Stimulated activated naive CD4-positive, alpha-beta T cell (primary cell): Measurements from ENCODE around the gene CHCHD6.

Experiments used
- DNase-seq, 6 experiments: peaks; one replicate each; lab custom pipeline; 2025; lab: John Stamatoyannopoulos, UW

Gene CHCHD6

DNA sequence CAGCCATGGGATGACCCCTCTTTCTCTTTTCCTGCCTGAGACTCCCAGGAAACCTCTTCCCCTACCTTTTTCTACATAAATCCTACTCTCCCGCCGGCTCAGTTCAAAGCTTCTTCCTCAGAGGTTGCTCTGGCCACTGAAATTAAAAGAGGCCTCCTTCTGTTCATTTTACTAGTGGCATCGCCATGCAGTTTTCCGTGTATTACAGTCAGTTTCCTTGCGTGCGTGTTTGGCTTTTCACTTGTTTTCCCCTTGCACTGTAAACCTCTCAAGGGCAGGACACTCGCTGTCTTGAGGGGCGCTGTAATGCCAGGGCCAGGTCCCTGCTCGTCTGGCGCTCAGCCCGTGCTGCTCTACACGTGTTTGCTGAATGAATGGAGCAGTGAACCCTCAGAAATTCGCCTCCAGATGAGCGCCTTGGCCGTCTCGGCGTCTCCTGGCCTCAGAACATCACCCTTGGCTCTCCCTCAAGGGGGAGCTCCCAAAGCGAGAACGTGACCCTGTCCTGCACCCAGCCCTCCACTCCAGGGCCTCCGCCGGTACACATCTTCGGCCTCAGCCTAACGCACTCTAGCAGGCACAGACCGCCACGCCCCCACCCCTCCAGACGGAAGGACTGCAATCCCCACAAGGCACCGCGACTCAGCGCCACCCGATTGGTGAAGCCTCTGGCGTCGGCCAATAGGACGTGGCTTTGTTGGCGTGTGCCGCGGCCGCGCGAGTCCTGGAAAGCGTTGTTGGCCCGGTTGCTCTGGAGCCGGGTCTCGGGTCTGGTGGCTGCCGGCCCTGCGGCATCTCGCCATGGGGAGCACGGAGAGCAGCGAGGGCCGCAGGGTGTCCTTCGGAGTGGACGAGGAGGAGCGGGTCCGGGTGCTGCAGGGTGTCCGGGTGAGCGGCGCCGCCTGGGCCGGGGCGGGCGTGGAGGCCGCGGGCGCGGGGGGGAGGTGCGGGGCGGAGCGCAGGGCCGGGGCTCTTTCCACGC, at the start of gene CHCHD6:
CHCHD6 (plus strand) TSS at position 729 of the 982 bp plus-strand sequence; CDS start at position 802, 73 bp downstream.
- DNase-seq: peak; percentile 90 to 98 (median 96)

DNA sequence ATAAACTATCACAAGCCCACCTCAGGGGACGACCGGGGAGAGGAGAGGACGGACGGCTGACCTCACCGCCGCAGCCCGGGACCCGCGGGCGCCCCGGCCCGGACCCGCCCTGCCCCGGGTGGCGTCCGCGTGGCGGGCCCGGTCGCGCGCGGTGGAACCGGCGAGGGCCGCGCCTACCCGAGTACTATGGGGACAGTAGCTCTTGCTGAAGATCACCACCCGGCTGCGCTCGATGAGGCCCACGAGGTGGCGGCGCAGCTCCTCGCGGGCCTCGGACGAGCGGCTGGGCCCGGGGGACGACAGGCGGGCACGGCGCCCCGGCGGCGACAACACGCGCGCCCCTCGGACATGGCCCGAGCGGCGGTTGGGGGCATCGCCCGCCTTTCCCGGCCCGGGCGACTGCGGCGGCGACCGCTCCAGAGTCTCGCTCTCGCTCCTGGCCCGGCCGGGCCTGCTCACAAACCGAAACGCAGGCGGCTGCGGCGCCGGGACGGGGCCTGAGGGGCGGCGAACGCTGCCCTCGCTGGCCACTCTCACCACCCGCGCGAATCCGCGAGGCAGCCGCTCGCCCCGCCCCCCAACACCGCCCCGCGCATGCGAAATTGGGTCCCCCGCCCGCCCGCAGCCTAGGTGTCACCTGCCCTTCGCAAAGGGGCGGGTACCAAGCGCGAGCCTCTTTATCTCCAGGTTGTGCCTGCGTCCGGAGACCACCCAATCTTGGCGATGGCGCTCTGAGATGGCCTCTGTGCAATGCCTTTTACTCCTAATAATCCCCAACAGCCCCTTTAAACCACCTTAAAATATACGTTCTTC, 49.3 kb upstream of the CHCHD6 start, which contains the start of gene TXNRD3:
TXNRD3 (minus strand) TSS at position 554 of the 813 bp plus-strand sequence.
- DNase-seq: peak; percentile 57 to 74 (median 72)

DNA sequence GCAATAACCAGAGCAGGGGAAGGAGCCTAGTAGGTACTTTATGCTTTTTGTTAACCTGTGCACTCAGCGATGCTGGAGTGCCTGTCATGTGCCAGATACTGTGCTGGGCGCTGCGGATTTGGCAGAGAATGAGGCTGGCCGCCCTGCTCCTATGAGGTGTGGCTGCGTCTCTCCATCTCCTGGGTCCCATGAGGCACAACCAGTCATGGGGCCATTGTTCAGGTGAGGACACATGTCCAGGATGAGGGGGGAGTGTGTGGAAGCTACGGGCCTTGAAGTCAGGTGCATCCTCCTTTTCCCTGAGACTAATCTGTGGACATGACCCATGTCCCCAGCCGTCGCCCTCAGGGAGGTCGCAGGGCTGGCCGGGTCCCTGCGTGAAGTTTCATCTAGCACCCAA, 48.2 kb upstream of the CHCHD6 start:
- no peak for DNase-seq

- DNase-seq: no peak
Observed at GRCh38 chr3:126656371-126657134, 47.5 kb upstream of the CHCHD6 start.

DNA sequence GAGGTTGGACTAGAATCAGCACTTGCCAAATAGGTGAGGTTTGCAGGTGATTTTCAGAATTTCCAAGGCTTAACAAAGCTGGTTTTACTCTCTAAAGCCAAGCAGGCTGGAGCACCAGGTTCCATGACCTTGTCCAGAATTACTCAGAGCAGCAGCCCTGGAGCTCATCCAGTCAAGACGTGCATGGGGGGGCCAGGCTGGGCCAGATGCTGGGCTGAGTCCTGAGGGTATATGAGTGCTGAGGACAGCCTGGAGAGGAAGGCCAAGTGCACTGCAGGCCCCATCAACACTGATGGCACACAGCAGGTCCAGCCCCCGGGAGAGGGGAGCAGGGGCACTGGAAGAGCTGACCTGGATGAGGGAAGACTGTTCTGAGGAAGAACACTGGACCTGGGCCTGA, 46.1 kb upstream of the CHCHD6 start:
- no peak for DNase-seq

DNA sequence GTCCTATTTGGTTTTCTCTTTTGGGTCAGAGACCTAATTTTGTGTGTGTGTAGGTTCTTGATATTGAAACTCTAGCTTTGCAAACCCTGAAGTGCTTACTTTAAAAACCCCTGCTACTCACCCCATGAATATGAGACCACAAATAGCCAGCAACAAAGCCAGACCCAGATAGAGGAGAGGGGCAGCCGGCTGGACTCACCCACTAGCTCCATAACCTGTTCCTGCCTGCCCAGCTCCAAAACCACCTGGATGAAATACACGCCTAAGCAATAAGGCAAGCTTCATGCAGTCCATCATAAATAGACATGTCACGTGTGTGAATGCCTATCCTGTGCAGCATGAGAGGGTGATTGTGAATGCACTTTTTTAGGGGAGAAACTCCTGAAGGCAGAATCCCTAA, 45.5 kb upstream of the CHCHD6 start:
- DNase-seq: no peak

DNA sequence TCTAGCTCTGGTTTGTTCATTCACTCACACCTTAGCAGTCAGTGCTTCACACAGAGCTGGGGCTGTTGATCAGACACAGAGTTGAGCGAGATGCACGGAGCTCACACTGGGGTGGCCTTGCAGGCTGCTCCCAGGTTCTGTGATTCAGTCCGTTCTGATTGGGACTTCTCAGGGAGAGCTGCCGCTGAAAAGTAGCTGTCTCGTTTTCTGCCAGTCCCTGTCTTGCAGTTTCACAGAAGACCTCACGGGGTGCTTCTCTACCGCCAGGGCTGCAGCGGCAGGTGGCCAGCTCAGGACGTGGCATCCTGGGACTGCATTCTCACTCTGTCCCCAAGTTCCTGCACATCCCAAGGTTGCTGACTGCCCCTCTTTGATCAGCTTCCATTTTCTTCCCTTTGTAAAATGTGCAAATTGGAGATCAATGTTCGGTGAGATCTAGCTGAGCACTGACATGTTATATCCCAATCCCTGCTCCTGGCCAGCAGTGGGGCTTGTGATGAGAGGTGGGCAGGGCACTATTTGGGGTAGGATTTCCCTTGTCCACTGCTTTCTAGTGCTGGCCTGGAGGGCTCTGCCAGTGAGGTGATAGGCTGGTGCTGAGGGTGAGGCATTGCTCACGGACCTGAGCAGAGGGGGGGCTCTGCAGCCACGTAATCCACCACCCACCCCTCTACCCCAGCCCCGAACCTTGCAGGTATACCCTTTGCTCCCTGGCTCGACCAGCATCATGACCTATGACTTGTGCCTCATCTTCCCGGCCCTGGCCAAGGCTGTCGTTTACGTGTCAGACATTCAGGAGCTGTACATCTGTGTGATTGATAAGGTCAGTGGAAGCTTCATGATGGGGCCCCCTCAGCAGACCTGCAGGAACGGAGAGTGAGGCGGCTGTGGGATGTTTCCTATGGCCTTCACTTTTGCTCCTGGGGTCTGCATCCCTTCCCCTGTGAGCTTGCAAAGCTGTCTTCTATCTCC, 43.8 kb upstream of the CHCHD6 start:
- no peak for DNase-seq

GRCh38 chr3:126661532-126662364, 42.3 kb upstream of the CHCHD6 start:
- no peak for DNase-seq

DNA sequence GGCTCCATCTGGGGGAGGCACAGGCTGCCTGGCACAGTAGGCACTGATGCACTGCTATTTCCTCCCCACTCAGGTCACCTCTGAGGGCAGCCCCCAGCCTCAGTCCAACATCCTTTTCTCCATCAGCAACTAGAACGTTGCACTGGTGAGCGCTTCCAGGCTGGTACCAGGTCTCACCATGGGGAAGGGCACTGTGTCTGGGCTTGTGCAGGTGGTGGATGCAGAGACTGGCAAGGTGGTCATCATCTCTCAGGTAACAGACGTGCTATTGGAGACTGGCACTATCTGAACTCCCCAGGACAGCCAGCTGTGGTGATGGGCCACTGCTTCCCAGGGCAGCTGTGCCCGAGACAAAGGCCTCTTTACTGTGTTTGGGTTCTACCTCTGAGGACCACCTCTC, 40.8 kb upstream of the CHCHD6 start:
- DNase-seq: no peak

DNA sequence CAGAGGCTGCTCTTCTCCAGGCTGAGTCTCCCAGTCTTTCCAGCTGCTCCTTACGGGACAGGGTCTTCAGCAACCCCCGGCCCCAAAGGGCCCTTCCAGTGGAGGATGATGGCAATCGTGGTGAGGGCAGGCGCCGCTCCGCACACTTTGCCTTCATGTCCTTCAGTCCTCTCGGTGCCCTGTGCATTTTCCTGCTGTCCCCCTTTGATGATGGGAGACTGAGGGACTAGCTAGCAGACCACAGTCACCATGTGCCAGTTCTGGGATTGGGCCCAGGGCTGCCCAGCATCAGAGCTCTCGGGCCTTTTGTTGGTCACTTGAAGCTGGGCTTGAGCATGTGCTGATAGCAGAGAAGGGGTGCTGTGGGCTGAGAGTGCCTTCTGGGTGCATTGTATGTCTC, 40.3 kb upstream of the CHCHD6 start:
- DNase-seq: no peak

GRCh38 chr3:126664591-126665214, 39.3 kb upstream of the CHCHD6 start:
- DNase-seq: no peak

DNA sequence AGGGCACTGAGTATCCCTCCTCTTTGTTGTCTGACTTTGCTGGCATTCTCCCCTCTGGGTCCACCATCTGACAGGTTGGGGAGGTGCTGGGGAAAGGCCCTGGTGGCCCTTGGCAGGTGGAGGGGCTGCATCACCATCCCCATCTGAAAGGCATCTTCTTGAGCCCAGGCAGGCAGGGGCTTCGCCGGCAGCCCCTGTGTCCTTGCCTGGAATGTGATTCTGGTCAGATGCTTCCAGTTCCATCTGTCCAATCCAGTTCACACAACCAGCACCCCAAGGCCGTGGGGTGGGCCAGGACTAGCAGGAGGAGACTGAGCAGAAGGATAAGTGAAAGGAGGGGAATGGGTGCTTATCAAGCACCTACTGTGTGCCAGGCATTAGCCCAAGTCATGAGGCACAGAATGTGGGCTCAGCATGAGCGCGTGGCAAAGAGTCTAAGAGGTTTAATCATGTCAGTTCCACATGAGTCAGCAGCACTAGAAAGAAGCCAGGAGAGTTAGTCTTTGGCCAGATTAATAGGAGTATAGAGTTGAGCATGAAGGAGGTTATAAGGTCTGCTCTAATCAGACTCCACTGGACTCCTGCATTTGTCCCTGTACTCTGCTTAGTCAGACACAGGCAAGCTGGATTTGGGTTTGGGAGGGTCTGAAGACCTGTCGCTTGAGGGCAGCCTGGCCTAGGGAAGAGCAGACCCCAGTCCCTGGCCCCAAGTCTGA, 38.7 kb upstream of the CHCHD6 start:
- no peak for DNase-seq

DNA sequence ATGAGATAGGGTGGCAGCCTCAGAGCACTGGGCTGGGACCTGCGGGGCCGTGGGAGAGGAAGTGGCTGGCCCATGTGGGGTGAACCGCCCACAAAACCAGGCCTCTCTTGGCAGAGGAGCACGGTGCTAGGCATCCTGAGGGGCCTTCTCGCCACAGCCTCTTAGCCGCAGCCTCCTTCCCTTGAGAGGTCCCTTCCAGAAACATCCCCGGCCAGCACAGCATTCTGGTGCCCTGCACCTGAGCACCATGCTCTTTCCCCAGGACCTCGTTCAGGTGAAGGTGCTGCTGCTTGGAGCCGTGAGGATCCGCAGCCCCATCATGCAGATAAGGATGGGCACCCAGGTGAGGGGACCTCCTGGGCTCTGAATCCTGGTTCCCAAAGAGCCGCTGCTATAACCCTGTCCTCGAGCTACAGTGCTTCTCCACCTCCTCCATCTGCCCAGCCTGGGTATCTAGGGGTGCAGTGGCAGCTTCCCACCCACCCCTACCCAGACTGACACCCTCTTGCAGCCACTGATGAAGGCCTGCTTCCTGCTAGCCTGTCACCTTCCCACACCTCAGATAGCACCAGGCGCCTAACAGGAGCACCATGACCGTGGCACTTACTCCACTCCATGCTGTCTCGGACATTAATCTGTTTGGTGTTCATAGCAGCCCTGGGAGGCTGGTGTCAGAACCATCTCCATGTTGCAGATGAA, 37.9 kb upstream of the CHCHD6 start:
- no peak for DNase-seq

- no peak for DNase-seq
Observed at GRCh38 chr3:126666658-126667528, 37.1 kb upstream of the CHCHD6 start.

DNA sequence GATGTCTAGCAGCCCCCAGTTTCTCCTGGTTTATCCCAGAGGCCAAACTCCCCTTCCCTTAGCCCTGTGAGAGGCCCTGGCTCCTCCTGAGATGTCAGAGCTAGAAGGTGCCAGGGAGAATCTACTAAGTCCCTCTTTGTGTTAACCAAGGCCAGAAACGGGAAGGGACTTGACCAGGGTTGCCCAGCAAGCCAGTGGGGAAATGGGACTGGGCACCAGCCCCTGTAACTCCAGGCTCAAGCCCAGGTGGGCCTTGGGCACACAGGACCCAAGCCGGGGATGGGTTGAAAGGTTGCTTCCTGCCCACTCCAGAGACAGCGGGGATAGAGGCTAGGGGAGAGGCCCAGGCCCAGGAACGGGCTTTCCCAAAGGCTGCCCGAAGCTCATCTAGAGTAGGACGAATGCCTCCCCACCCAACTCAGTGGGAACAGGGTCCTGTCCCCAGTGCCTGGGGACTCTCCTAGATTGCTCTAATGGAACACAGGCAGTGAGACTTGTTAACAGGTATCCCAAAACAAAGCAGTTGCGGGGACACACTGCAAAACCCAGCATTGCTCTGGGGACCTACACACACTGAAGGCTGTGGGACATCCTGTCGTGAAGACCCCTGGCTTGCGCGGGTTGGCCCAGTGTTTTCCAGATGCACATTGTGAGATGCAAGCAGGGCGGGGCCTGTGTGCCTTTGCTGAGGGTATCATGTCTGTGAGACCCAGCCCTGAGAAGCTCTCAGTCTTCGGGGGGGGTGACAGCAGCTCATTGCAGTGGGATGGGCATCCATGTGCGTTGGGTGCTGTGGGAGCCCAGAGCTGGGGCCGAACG, 36.2 kb upstream of the CHCHD6 start:
- no peak for DNase-seq
